H9 (cell line): Measurements from ENCODE around the gene ZNF236. TPM values are rescaled to one million over a fixed set of nuclear protein-coding genes. Genes with fewer than 3 reads are reported as not detected.

Experiments
- DNase-seq: peaks from one replicate; pipeline ENCODE4 v3.0.0-alpha.2; 2017
- H2AFZ ChIP-seq: one replicate; pipeline ENCODE4 v1.6.1; 2013; ENCODE audit warnings: mild to moderate bottlenecking, low read length, control low read depth, moderate library complexity
- H2AK5ac ChIP-seq: 2 replicates; pipeline ENCODE4 v1.6.1; 2013; ENCODE audit warnings: low read length, control low read depth, mixed read lengths; ENCODE audit not compliant: insufficient read length
- H2BK120ac ChIP-seq: one replicate; pipeline ENCODE4 v1.6.1; 2013; ENCODE audit warnings: low read depth, mild to moderate bottlenecking, low read length, control low read depth, inconsistent platforms; ENCODE audit not compliant: poor library complexity, severe bottlenecking
- H2BK12ac ChIP-seq: 2 replicates; pipeline ENCODE4 v1.6.1; 2013; ENCODE audit warnings: low read length, control low read depth, mixed read lengths, low read depth; ENCODE audit not compliant: insufficient read length
- H2BK15ac ChIP-seq: 2 replicates; pipeline ENCODE4 v1.6.1; 2013; ENCODE audit warnings: low read depth, low read length, control low read depth
- H2BK20ac ChIP-seq: one replicate; pipeline ENCODE4 v1.6.1; 2013; ENCODE audit warnings: low read depth, mild to moderate bottlenecking, low read length, control low read depth, inconsistent platforms; ENCODE audit not compliant: poor library complexity, severe bottlenecking
- H2BK5ac ChIP-seq: 2 replicates; pipeline ENCODE4 v1.6.1; 2013; ENCODE audit warnings: low read length, control low read depth, mixed read lengths; ENCODE audit not compliant: insufficient read length
- H3K14ac ChIP-seq: 2 replicates; pipeline ENCODE4 v1.6.1; 2013; ENCODE audit warnings: low read length, control low read depth; ENCODE audit not compliant: insufficient read depth
- H3K18ac ChIP-seq: 2 replicates; pipeline ENCODE4 v1.6.1; 2013; ENCODE audit warnings: low read depth, mild to moderate bottlenecking, mixed read lengths, low read length, control low read depth; ENCODE audit not compliant: insufficient read length
- H3K23ac ChIP-seq: 2 replicates; pipeline ENCODE4 v1.6.1; 2013; ENCODE audit warnings: low read length, control low read depth, mixed read lengths, low read depth; ENCODE audit not compliant: insufficient read length
- H3K23me2 ChIP-seq: 2 replicates; pipeline ENCODE4 v1.6.1; 2013; ENCODE audit warnings: low read depth, mild to moderate bottlenecking, mixed read lengths, low read length, control low read depth; ENCODE audit not compliant: insufficient read length, poor library complexity, severe bottlenecking
- H3K27ac ChIP-seq: 2 replicates; pipeline ENCODE4 v1.5.1; 2013; ENCODE audit warnings: low read length, control low read depth, mixed read lengths, low read depth; ENCODE audit not compliant: insufficient read length
- H3K27me3 ChIP-seq: 2 replicates; pipeline ENCODE4 v1.6.1; 2013; ENCODE audit warnings: low read length, control low read depth, inconsistent platforms; ENCODE audit not compliant: insufficient read depth
- H3K4ac ChIP-seq: 2 replicates; pipeline ENCODE4 v1.6.1; 2013; ENCODE audit warnings: low read depth, mild to moderate bottlenecking, control low read depth, inconsistent platforms, low read length, moderate library complexity
- H3K4me1 ChIP-seq: 2 replicates; pipeline ENCODE4 v1.6.1; 2013; ENCODE audit warnings: low read length, control low read depth, inconsistent platforms; ENCODE audit not compliant: insufficient read depth
- H3K4me2 ChIP-seq: 2 replicates; pipeline ENCODE4 v1.6.1; 2013; ENCODE audit warnings: low read length, control low read depth, mixed read lengths; ENCODE audit not compliant: insufficient read length, insufficient read depth
- H3K56ac ChIP-seq: 2 replicates; pipeline ENCODE4 v1.6.1; 2013; ENCODE audit warnings: low read depth, mild to moderate bottlenecking, mixed read lengths, low read length, control low read depth; ENCODE audit not compliant: insufficient read length
- H3K79me1 ChIP-seq: 2 replicates; pipeline ENCODE4 v1.6.1; 2013; ENCODE audit warnings: low read depth, mild to moderate bottlenecking, moderate library complexity, low read length, control low read depth, inconsistent platforms; ENCODE audit not compliant: insufficient read depth, poor library complexity, severe bottlenecking
- H3K79me2 ChIP-seq: 2 replicates; pipeline ENCODE4 v1.6.1; 2013; ENCODE audit warnings: low read length, control low read depth, inconsistent platforms; ENCODE audit not compliant: insufficient read depth
- H3K9ac ChIP-seq: 2 replicates; pipeline ENCODE4 v1.6.1; 2013; ENCODE audit warnings: low read length, control low read depth, mixed read lengths; ENCODE audit not compliant: insufficient read length; ENCODE audit errors: extremely low read depth
- H3K9me3 ChIP-seq: one replicate; pipeline ENCODE4 v1.6.1; 2013; ENCODE audit warnings: low read depth, low read length, inconsistent platforms; ENCODE audit not compliant: control insufficient read depth
- H3T11ph ChIP-seq: one replicate; pipeline ENCODE4 v1.6.1; 2013; ENCODE audit warnings: mild to moderate bottlenecking, low read length, control low read depth, inconsistent platforms
- H4K20me1 ChIP-seq: one replicate; pipeline ENCODE4 v1.6.1; 2013; ENCODE audit not compliant: control insufficient read depth, insufficient read length, insufficient read depth
- H4K5ac ChIP-seq: 2 replicates; pipeline ENCODE4 v1.6.1; 2013; ENCODE audit warnings: low read depth, mild to moderate bottlenecking, mixed read lengths, low read length, control low read depth; ENCODE audit not compliant: insufficient read length
- H4K8ac ChIP-seq: replicated peaks from 2 replicates; pipeline ENCODE4 v1.6.1; 2013; ENCODE audit warnings: low read length, control low read depth, mixed read lengths, low read depth; ENCODE audit not compliant: insufficient read length
- H4K91ac ChIP-seq: 2 replicates; pipeline ENCODE4 v1.6.1; 2013; ENCODE audit warnings: low read depth, mild to moderate bottlenecking, moderate library complexity, mixed read lengths, low read length, control low read depth; ENCODE audit not compliant: insufficient read length
- H3K27ac Mint-ChIP-seq, 3 experiments: 2 replicates in 2 of 3; 3 replicates in 1 of 3; pipeline ENCODE4 v1.8.0; 2020 to 2021; ENCODE audit warnings: mixed read lengths in 3 of 3, mild to moderate bottlenecking in 1 of 3, moderate library complexity in 1 of 3
- H3K27me3 Mint-ChIP-seq: 2 replicates; pipeline ENCODE4 v1.8.0; 2021; ENCODE audit warnings: low read depth, mild to moderate bottlenecking, moderate library complexity, mixed read lengths
- H3K36me3 Mint-ChIP-seq, 3 experiments: 2 replicates in 2 of 3; 3 replicates in 1 of 3; pipeline ENCODE4 v1.8.0; 2020 to 2021; ENCODE audit warnings: low read depth in 3 of 3, mixed read lengths in 3 of 3; ENCODE audit not compliant: insufficient read depth in 1 of 3
- H3K4me1 Mint-ChIP-seq, 2 experiments: 2 replicates each; pipeline ENCODE4 v1.8.0; 2020; ENCODE audit warnings: mixed read lengths in 2 of 2
- H3K4me3 Mint-ChIP-seq, 2 experiments: 2 replicates in 1 of 2; 3 replicates in 1 of 2; pipeline ENCODE4 v1.8.0; 2020 to 2021; ENCODE audit warnings: mild to moderate bottlenecking in 2 of 2, mixed read lengths in 2 of 2, moderate library complexity in 1 of 2
- H3K9me3 Mint-ChIP-seq, 2 experiments: 2 replicates in 1 of 2; 3 replicates in 1 of 2; pipeline ENCODE4 v1.8.0; 2020; ENCODE audit warnings: mild to moderate bottlenecking in 2 of 2, mixed read lengths in 2 of 2, moderate library complexity in 1 of 2
- WGBS: extraction: QIAGEN DNeasy Blood & Tissue Kit; methylation state at CpG from one replicate; pipeline ENCODE4 v1.1.7; 2013; ENCODE audit warnings: missing lambda C conversion rate, low lambda C conversion rate, mixed read lengths; ENCODE audit not compliant: insufficient read length; ENCODE audit errors: extremely low coverage; 5-methylcytosine and 5-hydroxymethylcytosine counted together
- total RNA-seq: library from RNA; stranded (reverse); gene quantifications from 2 replicates; pipeline ENCODE4 v1.2.1, GENCODE V29; 2021
- TF ChIP-seq, protein P1 (sequence below): fragments of 200-600 bp; sonication (generic); conservative IDR thresholded peaks from 3 replicates; pipeline ENCODE4 v1.8.0; 2021; ENCODE audit warnings: antibody characterized with exemption, mild to moderate bottlenecking

Gene ZNF236
- total RNA-seq, 1 experiment from 2014 or later: 16.0 TPM

DNA sequence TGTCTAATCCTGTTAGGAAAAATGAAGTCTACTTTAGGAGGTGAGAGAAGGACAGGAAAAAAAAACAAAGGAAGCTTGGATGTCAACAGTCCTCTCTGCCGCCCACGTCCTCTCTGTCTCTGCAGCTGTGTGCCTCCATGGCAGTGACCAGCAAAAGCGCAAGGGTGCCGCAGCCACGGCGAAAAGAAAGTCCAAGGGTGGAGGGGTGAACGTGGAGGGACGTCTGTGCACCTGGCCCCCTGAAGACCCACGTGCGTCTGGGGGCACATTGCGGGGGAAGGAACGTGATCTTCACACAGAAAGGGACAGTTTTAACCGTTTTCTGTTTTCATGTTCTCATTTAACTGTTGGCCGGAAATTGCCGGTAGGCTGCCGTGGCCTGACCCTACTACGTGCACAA is 157.5 kb downstream of the ZNF236 start:
- Histone ChIP-seq H2BK120ac (no peak overlapping the region), H2AK5ac (no peak overlapping the region), H4K91ac (no peak overlapping the region), H2BK5ac (no peak overlapping the region), H3K27me3 (no peaks in the 10 kb centered on the region), H3T11ph (no peak overlapping the region), H4K8ac (no peak overlapping the region), H2BK15ac (no peak overlapping the region), H3K4me1 (peaks cover 7% of the 10 kb centered on the region), H3K23ac (no peak overlapping the region), H4K5ac (no peak overlapping the region), H4K20me1 (no peaks in the 10 kb centered on the region), H3K4me2 (no peak overlapping the region), H3K27ac (no peak overlapping the region), H2BK20ac (no peak overlapping the region), H3K18ac (no peak overlapping the region), H3K14ac (no peak overlapping the region), H2BK12ac (no peak overlapping the region), H3K56ac (no peak overlapping the region), H3K4ac (no peak overlapping the region), H3K23me2 (no peaks in the 10 kb centered on the region), H3K79me2 (no peaks in the 10 kb centered on the region), H3K9ac (no peak overlapping the region), H3K9me3 (no peaks in the 10 kb centered on the region), H2AFZ (no peak overlapping the region), H3K79me1 (no peaks in the 10 kb centered on the region)
- H3K9me3 Mint-ChIP-seq: no peaks in the 10 kb centered on the region
- no peaks in the 10 kb centered on the region for H3K27me3 Mint-ChIP-seq
- H3K36me3 Mint-ChIP-seq: peaks cover 0 to 6% (median 1%) of the 10 kb centered on the region in 3 experiments; a peak in 3 of 7 replicates
- H3K4me3 Mint-ChIP-seq: no peak overlapping the region
- no peak for DNase-seq
- TF ChIP-seq, protein P1, sequence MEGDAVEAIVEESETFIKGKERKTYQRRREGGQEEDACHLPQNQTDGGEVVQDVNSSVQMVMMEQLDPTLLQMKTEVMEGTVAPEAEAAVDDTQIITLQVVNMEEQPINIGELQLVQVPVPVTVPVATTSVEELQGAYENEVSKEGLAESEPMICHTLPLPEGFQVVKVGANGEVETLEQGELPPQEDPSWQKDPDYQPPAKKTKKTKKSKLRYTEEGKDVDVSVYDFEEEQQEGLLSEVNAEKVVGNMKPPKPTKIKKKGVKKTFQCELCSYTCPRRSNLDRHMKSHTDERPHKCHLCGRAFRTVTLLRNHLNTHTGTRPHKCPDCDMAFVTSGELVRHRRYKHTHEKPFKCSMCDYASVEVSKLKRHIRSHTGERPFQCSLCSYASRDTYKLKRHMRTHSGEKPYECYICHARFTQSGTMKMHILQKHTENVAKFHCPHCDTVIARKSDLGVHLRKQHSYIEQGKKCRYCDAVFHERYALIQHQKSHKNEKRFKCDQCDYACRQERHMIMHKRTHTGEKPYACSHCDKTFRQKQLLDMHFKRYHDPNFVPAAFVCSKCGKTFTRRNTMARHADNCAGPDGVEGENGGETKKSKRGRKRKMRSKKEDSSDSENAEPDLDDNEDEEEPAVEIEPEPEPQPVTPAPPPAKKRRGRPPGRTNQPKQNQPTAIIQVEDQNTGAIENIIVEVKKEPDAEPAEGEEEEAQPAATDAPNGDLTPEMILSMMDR: no peak
- WGBS: no CpG with 5 or more reads among the region's 17 CpGs
- peaks cover 46% of the 10 kb centered on the region in 2 experiments for H3K4me1 Mint-ChIP-seq
- peak overlapping the region in 2 of 3 experiments; percentile 50 to 75; a peak in 3 of 7 replicates for H3K27ac Mint-ChIP-seq
